Right renal cortex interstitium (tissue), 3 donors: Measurements from ENCODE around the gene PPFIBP2. TPM values are rescaled to one million over a fixed set of nuclear protein-coding genes. Genes with fewer than 3 reads are reported as not detected.
"Not testable (repeated sequence)": the region's sequence is repeated elsewhere in the genome, so short reads cannot be mapped to it uniquely, and the experiment has no call there.

Experiments
- DNase-seq, 3 donors: peaks; one replicate each; pipeline ENCODE4 v3.0.0-alpha.2; 2013; ENCODE audit warnings: low read depth in 3 of 3, low spot score in 2 of 3
- polyA plus RNA-seq, 3 donors: library from polyadenylated mRNA; unstranded; fragments of 120-200 nt; gene quantifications; one replicate each; pipeline ENCODE4 v1.2.1, GENCODE V29; 2013; ENCODE audit not compliant: insufficient read length in 3 of 3

The PPFIBP2 gene
- polyA plus RNA-seq, 3 donors: 49.6 to 69.6 (median 66.5) TPM

DNA sequence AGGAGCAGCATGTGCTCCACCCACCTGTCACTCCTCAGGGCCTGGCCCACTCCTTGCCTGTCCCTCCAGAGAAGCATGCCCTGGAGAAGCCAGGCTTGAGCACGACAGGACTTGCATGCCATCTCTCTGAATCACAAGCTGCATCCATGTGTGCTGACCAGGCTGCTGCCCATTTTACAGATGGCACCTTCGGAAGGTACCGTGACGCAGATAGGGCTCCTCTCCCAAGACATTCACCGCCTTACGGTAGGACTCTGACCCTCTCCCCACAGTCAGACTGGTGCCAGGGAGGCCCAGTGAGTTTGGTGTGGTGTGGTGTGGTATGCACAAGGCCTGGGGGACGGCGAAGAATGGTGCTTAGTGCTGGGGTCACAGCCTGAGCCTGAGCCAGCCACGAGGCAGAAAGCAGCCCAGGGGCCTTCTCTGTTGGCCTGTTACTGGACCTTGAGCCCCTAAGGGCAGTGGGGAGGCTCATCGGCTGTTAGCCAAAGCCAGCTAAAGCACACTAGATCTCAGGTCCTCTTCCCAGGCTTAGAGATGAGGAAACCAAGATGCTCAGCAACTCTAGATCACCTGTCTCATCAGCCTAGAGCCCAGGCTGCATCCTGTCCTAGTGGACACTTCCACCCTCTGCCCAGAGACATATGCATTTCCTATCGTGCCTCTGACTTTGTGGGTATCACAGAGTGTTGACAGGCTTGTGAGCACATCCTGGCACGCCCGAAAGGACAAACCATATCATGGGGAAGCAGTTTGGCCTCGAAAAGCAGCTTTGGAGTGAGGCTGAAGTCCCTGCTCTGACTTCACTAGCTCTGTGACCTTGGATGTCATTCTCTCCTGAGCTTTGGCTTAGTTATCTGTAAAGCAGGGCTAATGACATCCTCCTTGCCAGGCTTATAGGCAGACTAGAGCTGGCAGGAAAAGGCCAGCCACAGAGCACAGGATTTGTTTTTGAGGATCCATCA is 141.7 kb downstream of the PPFIBP2 start:
- no peak for DNase-seq

DNA sequence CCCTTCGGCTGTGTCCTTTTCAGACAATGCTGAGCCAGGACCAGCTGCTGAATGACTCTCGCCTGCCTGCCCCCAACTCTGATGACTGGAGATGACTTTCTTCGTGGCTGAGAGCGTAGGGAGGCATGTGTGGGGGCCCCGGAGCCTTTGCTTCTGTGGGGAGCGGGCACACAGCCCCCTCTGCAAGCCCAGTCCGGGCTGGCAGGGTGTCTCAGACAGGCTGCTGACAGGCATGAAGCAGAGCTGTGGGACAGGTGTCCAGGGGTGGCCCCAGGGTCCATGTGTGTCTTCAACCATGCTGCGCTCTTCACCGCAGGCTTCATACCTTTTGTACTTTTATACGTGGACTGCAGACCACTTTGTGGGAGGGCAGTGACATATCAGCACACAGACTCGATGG is 142.9 kb downstream of the PPFIBP2 start:
- no peak for DNase-seq

- DNase-seq: peak in 1 of 3 donors; percentile 41
Measured at GRCh38 chr11:7657306-7658025, 143.7 kb downstream of the PPFIBP2 start.

DNA sequence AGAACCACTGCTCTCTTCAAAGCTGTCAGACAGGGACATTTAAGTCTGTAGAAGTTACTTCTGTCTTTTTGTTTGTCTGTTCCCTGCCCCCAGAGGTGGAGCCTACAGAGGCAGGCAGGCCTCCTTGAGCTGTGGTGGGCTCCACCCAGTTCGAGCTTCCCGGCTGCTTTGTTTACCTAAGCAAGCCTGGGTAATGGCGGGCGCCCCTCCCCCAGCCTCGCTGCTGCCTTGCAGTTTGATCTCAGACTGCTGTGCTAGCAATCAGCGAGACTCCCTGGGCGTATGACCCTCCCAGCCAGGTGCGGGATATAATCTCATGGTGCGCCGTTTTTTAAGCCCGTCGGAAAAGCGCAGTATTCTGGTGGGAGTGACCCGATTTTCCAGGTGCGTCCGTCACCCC is 149.7 kb downstream of the PPFIBP2 start:
- not testable (repeated sequence) for DNase-seq

GRCh38 chr11:7664867-7665266 is 151.1 kb downstream of the PPFIBP2 start:
- no peak for DNase-seq

GRCh38 chr11:7665473-7666291 is 151.9 kb downstream of the PPFIBP2 start:
- DNase-seq: no peak

GRCh38 chr11:7666292-7666866 is 152.6 kb downstream of the PPFIBP2 start:
- DNase-seq: no peak

GRCh38 chr11:7667460-7667859 is 153.7 kb downstream of the PPFIBP2 start:
- no peak for DNase-seq

DNA sequence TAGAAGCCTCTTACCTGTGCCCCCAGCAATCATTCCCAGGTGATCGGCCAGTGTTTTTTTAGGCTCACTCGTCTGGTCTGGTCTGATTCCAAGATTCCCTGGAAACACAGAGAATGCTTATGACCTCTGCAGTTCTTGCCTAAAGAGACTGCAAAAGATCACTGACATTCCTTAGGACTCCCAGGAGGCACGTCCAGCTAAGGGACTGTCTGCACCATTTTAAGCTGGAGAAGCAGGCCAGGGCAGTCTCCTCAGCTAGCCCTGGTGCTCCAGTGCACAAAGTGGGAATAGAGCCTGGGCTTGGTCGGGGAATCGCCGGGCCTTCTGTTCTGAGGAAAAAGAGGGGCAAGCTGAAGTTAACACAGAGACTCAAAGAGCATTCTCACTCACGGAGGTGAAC is 154.7 kb downstream of the PPFIBP2 start:
- DNase-seq: no peak

- DNase-seq: no peak
Measured at GRCh38 chr11:7668911-7669310, 155.1 kb downstream of the PPFIBP2 start.

- no peak for DNase-seq
Measured at GRCh38 chr11:7670641-7671040, 156.8 kb downstream of the PPFIBP2 start.

DNA sequence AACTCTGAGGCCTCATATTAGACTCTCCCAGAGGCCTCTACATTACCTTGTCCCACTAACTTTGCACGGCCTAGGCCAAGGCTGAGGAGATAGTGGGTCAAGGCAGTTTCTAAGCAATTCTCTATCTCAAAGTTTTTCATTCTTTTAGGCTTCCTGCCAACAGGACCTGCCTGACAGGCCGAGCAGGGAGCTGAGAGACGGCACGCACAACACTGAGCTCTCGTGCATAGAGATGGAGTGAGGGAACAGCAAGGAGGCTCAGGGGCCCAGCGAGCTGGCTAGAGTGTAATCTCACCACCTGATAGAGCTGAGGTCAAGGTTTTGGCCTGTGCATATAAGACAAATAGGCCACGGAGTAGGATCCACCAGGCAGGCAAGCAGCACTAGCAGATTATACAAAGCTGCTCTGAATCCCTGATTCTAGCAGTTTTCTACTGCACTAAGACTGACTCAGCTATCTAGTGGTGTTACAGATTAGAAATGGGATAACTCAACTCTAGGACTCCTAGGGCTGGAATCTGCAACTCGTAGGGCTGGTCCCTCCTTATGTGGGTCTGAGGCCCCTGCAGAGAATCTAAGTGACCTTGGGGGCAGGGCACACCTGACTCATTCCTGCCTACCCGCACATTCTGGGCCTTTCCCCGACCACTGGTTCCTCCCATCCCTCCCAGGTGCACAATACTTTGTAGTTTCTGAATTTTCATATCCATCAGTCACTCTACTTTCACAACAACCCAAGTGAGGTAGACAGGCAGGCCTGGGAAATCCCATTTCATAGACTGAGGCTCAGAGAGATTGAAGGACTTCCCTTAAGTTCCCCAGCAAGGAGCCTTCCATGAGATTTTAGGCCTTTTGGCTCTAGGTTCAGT is 157.8 kb downstream of the PPFIBP2 start:
- DNase-seq: no peak

- DNase-seq: no peak
Measured at GRCh38 chr11:7672276-7672959, 158.6 kb downstream of the PPFIBP2 start.

GRCh38 chr11:7672960-7673723 is 159.3 kb downstream of the PPFIBP2 start, which contains the start of gene CYB5R2:
Gene CYB5R2, minus strand, starts transcription at chr11:7673500. Its CDS starts 675 bp downstream, at chr11:7672825.
- no peak for DNase-seq

DNA sequence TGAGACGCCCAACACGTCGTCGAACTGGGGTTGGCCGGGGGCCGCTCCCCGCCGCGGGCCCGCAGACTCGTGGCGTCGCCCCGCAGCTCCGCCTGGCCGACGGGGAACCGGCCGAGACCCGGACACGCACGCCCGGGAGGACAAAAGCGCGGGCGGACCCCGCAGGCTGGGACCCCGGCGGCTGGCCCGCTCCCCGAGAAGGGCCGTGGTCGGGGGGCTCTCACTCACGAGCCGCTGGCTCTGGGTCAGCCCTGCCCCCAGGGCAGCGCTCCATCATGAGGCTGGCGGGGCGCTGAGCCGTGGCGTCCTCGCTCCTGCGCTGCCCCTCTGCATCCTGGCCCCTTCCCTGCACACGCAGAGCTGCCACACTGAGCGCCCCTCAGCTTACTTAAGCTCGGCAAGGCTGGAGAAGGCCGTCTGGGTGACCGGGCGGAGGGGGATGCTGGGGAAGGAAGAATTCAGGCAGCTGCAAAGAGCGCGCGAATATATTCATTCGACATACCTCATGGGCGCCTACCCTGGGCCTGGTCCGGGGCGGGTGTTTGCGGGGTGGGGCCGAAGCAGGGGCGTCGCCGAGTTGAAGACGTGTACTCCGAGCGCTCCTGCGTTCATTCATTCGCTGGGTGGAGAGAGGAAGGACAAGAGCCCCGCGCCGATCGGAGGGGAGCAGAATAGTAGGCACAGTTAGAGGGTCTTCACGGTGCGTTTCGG is 160.1 kb downstream of the PPFIBP2 start:
- DNase-seq: no peak

DNA sequence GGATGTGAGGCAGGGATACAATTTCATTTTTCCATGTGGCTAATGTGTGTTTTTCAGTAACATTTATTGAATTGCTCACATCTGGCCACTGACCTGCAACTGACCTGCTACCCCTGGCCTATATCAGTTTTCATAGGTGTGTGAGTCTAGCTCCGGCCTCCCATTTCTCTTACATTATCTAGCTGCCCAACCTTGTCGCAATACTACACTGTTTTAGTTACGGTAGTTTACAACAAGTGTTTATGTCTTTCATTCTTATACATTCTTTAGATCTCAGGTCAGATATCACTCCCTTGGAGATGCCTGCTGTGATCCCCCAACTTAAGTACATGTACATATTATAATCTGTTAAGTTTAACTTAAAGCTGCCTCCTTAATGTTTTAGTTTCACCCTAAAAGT is 161.8 kb downstream of the PPFIBP2 start:
- no peak for DNase-seq

- no peak for DNase-seq
Measured at GRCh38 chr11:7677071-7677470, 163.3 kb downstream of the PPFIBP2 start.

GRCh38 chr11:7677796-7678201 is 164.0 kb downstream of the PPFIBP2 start:
- no peak for DNase-seq
